HG03066 (cell line): ENCODE measurements around the gene OVOL2.

Experiments
- ATAC-seq: cut with Tn5 transposase; IDR thresholded peaks from one replicate; pipeline ENCODE4 v1.9.1; 2021; ENCODE audit warnings: low read depth; ENCODE audit not compliant: unreplicated experiment

OVOL2 gene

DNA sequence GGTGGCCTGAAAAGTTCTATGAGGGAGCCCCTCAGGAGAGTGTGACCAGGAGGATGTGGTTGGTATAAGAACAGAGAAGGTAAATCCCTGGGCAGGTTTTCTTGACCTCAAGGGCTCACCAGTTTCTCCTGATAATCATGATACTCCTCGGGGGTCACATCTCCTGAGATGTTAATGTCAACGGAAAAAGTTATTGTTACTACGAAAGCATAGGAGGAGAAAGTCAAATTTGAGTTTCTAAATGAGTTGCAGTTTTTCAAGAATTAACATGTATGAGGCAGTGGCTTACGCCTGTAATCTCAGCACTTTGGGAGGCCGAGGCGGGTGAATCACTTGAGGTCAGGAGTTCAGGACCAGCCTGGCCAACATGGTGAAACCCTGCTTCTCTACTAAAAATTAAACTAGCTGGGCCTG lies 65.5 kb downstream of the OVOL2 start:
- ATAC-seq = no peak

- ATAC-seq = no peak
Observed at GRCh38 chr20:17990278-17990972, 67.3 kb downstream of the OVOL2 start.

GRCh38 chr20:17987988-17988387 lies 69.7 kb downstream of the OVOL2 start:
- ATAC-seq = no peak

- ATAC-seq = no peak
Observed at GRCh38 chr20:17985388-17986018, 72.2 kb downstream of the OVOL2 start.

DNA sequence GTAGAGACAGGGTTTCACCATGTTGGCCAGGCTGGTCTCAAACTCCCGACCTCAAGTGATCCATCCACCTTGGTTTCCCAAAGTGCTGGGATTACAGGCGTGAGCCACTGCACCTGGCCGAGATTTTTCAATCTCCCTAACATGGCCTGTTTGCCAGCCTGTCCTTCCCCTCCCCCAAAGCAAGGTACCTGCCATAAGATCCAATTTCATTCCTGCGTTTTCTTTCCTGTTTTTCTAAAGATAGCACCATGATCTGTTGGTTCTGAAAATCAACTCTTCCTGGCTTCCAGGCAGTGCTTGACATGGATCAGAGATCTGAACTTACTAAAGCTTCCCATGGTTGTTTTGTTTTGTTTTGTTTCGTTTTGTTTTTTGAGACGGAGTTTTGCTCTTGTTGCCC lies 81.4 kb downstream of the OVOL2 start:
- ATAC-seq = no peak
